Gastrocnemius medialis (tissue), 4 donors: ENCODE measurements around the gene BRI3BP. TPM values are rescaled to one million over a fixed set of nuclear protein-coding genes. Genes with fewer than 3 reads are reported as not detected.

Experiments
- ATAC-seq, 2 donors: fragments of 150-250 bp; one replicate each; pipeline ENCODE4 v1.9.1; 2016
- DNase-seq, 2 donors: peaks; one replicate each; pipeline ENCODE4 v3.0.0-alpha.2; 2019
- H3K27ac ChIP-seq, 4 donors: fragments of 200-600 bp; sonication (generic); 1 replicate in 1 of 4; 2 replicates in 3 of 4; pipeline ENCODE4 v1.5.1; 2016 to 2018; ENCODE audit warnings: mild to moderate bottlenecking in 2 of 4, moderate library complexity in 1 of 4
- H3K27me3 ChIP-seq, 3 donors: fragments of 200-600 bp; sonication (generic) in 2 of 3; 1 replicate in 1 of 3; 2 replicates in 2 of 3; pipeline versions ENCODE4 v1.5.1 to v1.6.0; 2016 to 2019; ENCODE audit warnings: mild to moderate bottlenecking in 1 of 3, moderate library complexity in 1 of 3
- H3K36me3 ChIP-seq, 2 donors: fragments of 200-600 bp; sonication (generic) in 1 of 2; one replicate each; pipeline ENCODE4 v1.5.1; 2017 to 2018
- H3K4me1 ChIP-seq, 2 donors: fragments of 200-600 bp; sonication (generic) in 1 of 2; one replicate each; pipeline ENCODE4 v1.5.1; 2016 to 2017; ENCODE audit warnings: mild to moderate bottlenecking in 2 of 2
- H3K4me3 ChIP-seq, 4 donors: fragments of 200-600 bp; sonication (generic) in 3 of 4; 1 replicate in 1 of 4; 2 replicates in 3 of 4; pipeline ENCODE4 v1.5.1; 2016 to 2019; ENCODE audit warnings: mild to moderate bottlenecking in 2 of 4
- H3K9me3 ChIP-seq, 3 donors: fragments of 200-600 bp; sonication (generic) in 2 of 3; 1 replicate in 1 of 3; 2 replicates in 2 of 3; pipeline ENCODE4 v1.5.1; 2016 to 2019
- POLR2A ChIP-seq, 2 donors: fragments of 450-650 bp; IDR thresholded peaks; one replicate each; pipeline ENCODE4 v1.6.1; 2017; ENCODE audit warnings: antibody characterized with exemption in 2 of 2, mild to moderate bottlenecking in 2 of 2, moderate library complexity in 2 of 2
- in situ Hi-C, 4 donors: fragments of 200-750 bp; cut with MboI; loops; one replicate each; pipeline versions ENCODE4 v1.15.0 to v1.8.0; 2017; ENCODE audit warnings: low sequenced_read_pairs in 4 of 4
- intact Hi-C: fragments of 100-400 bp; cut with DNase I; formaldehyde crosslinking; loops from one replicate; pipeline ENCODE4 v1.15.1; 2023; ENCODE audit warnings: low total_unique reads
- total RNA-seq, 4 donors: library from RNA; depleted of rRNA; stranded (reverse); fragments of >200 nt; gene quantifications; one replicate each; pipeline versions ENCODE4 v1.1.0 to v1.2.3, GENCODE V29; 2016
- TF ChIP-seq, protein P1 (sequence below), 5 experiments: fragments of 450-650 bp in 3 of 5; fragments of 200-600 bp in 2 of 5; sonication (generic) in 2 of 5; IDR thresholded peaks in 4 of 5; conservative IDR thresholded peaks in 1 of 5; 1 replicate in 4 of 5; 2 replicates in 1 of 5; pipeline ENCODE4 v1.5.1; 2016 to 2019; ENCODE audit warnings: antibody characterized with exemption in 5 of 5, mild to moderate bottlenecking in 3 of 5, moderate library complexity in 3 of 5

The BRI3BP gene
- total RNA-seq, 4 donors from 2014 or later, result 0.75 to 2.0 (median 1.6) TPM

DNA sequence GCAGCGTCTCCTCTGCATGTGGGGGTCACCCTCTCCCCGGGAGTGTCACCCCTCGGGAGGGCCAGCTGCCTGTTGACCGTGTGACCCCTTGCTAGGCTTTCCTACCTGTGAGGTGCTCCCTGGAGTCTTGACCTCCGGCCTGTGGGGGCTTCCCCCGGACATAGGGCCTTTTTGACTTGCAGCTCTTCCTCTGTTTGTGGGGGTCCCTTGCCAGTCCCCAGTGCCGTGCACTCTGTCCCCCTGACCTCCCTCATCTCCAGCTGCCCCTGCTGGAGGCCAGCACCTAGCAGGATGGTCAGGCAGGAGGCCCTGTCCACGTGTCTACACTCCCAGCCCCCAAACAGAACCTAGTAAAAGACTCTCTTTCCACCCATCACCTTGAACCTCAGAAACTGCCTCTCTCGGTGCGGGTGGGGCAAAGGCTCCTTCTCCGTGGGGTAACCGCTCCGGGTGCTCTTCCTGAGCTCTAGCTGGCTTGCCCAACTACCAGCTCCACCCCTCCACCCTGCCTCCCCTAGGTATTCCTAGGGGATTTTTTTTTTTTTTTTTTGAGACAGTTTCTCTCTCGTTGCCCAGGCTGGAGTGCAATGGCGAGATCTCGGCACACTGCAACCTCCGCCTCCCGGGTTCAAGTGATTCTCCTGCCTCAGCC lies 72.6 kb downstream of the BRI3BP start:
- no peak for DNase-seq
- in situ Hi-C loops, result no loop called here

GRCh38 chr12:125068391-125068790 lies 74.9 kb downstream of the BRI3BP start:
- H3K36me3 ChIP-seq, result no peaks in the 10 kb centered on the region
- intact Hi-C loops (loop anchor here (5.0 kb wide), 1 partner anchor 76 kb away; the partner anchor contains the start of gene BRI3BP), in situ Hi-C loops (no loop called here)
- no peaks in the 10 kb centered on the region for H3K27me3 ChIP-seq
- H3K9me3 ChIP-seq, result no peaks in the 10 kb centered on the region
- no peak overlapping the region for H3K27ac ChIP-seq
- H3K4me3 ChIP-seq, result no peak overlapping the region
- TF ChIP-seq POLR2A (IDR thresholded peaks at IDR 0.05), result no peak
- ATAC-seq, result no peak
- H3K4me1 ChIP-seq, result peaks cover 10 to 15% of the 10 kb centered on the region in 2 donors
- DNase-seq, result no peak

More for the DNA sequence above, 72.6 kb downstream of the BRI3BP start:
- Histone ChIP-seq H3K27me3 (no peaks in the 10 kb centered on the region), H3K36me3 (no peaks in the 10 kb centered on the region), H3K9me3 (no peaks in the 10 kb centered on the region), H3K4me1 (peaks cover 10 to 15% of the 10 kb centered on the region in 2 donors), H3K27ac (peak overlapping the region in 3 of 4 donors; percentile 66 to 87 (median 83)), H3K4me3 (peak overlapping the region; percentile 67 to 91 (median 82))
- no peak for ATAC-seq
- intact Hi-C loops, result loop anchor here (1.0 to 5.0 kb wide), 2 partner anchors 17 to 74 kb away; partner anchors contain the start of gene BRI3BP
- no peak for TF ChIP-seq POLR2A (IDR thresholded peaks at IDR 0.05)

DNA sequence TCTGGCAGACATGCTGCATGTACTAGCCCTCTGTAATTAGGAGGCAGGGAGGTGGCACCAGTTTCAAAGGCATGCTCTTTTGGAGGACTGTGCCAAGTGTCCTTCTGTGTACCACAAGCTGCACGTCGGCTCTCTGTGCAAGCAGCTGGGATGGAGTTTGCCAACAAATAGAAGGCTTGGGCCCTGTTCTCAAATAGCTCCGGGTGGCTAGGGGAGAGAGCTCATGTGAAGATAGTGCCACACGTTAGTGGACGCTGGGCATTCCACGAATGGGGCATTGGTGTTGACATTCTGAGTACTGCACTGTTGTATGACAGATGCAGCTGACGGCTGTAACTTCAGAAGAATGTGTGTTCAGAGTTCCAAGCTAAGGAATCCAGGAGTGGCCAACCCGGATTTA lies 76.2 kb downstream of the BRI3BP start:
- no peak for TF ChIP-seq POLR2A (IDR thresholded peaks at IDR 0.05)
- TF ChIP-seq, protein P1, sequence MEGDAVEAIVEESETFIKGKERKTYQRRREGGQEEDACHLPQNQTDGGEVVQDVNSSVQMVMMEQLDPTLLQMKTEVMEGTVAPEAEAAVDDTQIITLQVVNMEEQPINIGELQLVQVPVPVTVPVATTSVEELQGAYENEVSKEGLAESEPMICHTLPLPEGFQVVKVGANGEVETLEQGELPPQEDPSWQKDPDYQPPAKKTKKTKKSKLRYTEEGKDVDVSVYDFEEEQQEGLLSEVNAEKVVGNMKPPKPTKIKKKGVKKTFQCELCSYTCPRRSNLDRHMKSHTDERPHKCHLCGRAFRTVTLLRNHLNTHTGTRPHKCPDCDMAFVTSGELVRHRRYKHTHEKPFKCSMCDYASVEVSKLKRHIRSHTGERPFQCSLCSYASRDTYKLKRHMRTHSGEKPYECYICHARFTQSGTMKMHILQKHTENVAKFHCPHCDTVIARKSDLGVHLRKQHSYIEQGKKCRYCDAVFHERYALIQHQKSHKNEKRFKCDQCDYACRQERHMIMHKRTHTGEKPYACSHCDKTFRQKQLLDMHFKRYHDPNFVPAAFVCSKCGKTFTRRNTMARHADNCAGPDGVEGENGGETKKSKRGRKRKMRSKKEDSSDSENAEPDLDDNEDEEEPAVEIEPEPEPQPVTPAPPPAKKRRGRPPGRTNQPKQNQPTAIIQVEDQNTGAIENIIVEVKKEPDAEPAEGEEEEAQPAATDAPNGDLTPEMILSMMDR (IDR thresholded peaks at IDR 0.05 in 4 of 5, conservative IDR thresholded peaks at IDR 0.05 in 1 of 5), result no peak
- intact Hi-C loops, result loop anchor here (5.0 kb wide), 1 partner anchor 77 kb away; the partner anchor contains the start of gene BRI3BP
- peaks cover 8 to 11% of the 10 kb centered on the region in 2 donors for H3K4me1 ChIP-seq
- no peak overlapping the region for H3K27ac ChIP-seq
- in situ Hi-C loops, result no loop called here
- no peak for ATAC-seq
- no peak for DNase-seq
- H3K9me3 ChIP-seq, result no peaks in the 10 kb centered on the region
- H3K36me3 ChIP-seq, result no peaks in the 10 kb centered on the region
- H3K27me3 ChIP-seq, result no peaks in the 10 kb centered on the region
- H3K4me3 ChIP-seq, result no peak overlapping the region

DNA sequence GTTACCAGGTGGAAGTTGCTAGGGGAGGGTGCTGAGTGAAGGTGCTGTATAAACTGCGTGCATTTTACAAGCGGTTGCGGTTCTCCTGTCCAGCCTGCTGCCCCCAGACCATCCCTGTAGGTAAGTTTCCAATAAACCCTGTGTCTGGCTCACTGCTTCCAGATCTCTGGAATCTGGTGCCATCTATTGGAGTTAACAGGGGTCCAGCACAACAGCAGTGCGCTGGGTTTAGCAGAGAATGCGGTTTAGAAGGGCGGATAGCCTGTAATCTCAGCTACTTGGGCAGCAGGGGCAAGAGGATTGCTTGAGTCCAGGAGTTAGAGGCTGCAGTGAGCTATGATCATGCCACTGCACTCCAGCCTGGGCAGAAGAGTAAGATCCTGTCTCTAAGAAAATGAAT lies 76.7 kb downstream of the BRI3BP start:
- Histone ChIP-seq H3K27ac (no peak overlapping the region), H3K4me1 (peaks cover 5 to 8% of the 10 kb centered on the region in 2 donors), H3K36me3 (no peaks in the 10 kb centered on the region), H3K4me3 (no peak overlapping the region), H3K9me3 (no peaks in the 10 kb centered on the region), H3K27me3 (no peaks in the 10 kb centered on the region)
- in situ Hi-C loops, result no loop called here
- TF ChIP-seq, protein P1 (IDR thresholded peaks at IDR 0.05 in 4 of 5, conservative IDR thresholded peaks at IDR 0.05 in 1 of 5), result no peak
- no peak for TF ChIP-seq POLR2A (IDR thresholded peaks at IDR 0.05)
- DNase-seq (no peak), ATAC-seq (no peak)
- intact Hi-C loops, result no loop called here

GRCh38 chr12:125070661-125071390 lies 77.4 kb downstream of the BRI3BP start:
- no peaks in the 10 kb centered on the region for H3K9me3 ChIP-seq
- ATAC-seq (no peak), DNase-seq (no peak)
- in situ Hi-C loops (no loop called here), intact Hi-C loops (no loop called here)
- no peak overlapping the region for H3K4me3 ChIP-seq
- H3K27me3 ChIP-seq, result no peaks in the 10 kb centered on the region
- no peak for TF ChIP-seq POLR2A (IDR thresholded peaks at IDR 0.05)
- TF ChIP-seq, protein P1 (IDR thresholded peaks at IDR 0.05 in 4 of 5, conservative IDR thresholded peaks at IDR 0.05 in 1 of 5), result no peak
- H3K27ac ChIP-seq, result no peak overlapping the region
- H3K36me3 ChIP-seq, result no peaks in the 10 kb centered on the region
- H3K4me1 ChIP-seq, result peaks cover 4 to 5% of the 10 kb centered on the region in 2 donors
